Measurements from ENCODE around the gene REEP2. TPM values are rescaled to one million over a fixed set of nuclear protein-coding genes. Genes with fewer than 3 reads are reported as not detected.

The REEP2 gene
- polyA plus RNA-seq, 1 donor from 2014 or later: 146 TPM

DNA sequence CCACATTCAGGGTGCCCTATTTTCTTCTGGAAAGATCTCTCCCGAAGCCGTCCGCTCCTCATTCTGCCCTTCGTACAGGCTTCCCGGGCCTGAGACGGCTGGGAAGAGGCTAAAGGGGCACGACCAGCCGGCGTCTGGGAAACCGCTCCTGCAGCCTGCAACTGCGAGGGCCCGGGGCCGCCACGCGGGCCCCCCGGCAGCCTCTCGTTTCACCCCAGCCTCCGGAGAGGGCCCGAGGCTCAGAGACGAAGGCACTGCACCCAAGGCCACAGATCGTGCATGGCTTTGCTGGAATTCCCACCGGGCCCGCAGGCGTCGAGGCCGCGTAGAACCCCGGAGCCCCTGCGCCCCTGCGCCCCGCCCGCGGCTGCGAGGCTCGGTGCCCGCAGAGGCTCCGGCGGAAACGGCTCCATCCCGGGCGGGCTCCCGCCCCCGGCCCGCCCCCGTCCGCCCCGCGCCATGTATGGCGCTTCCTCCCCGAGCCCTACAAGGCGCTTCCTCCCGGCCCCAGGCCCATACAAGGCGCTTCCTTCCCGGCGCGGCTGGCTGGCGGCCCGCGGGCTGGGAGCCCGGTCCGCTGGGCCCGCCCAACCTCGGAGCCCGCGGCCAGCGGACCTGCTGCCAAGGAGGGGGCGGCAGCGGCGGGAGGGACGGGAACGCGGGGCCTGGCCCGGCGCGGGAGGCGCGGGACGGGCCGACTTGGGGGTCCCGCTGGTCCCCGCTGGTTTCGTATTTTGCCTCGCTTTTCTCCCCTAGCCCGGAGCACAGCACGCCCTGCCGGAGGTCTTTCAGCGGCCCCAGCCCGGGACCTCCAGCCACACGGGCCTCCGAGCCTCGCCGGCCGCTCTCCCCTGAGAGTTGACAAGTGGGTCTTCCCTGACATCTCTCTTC lies 53.1 kb downstream of the REEP2 start:
- Histone ChIP-seq H3F3A (ENCODE audit: insufficient read depth, low read length, poor library complexity, severe bottlenecking) (no peaks in the 10 kb centered on the region), H3K9ac (ENCODE audit: low read length) (peak overlapping the region; percentile 50), H3K9me3 (ENCODE audit: low read length) (no peaks in the 10 kb centered on the region), H3K4me3 (ENCODE audit: low read length) (peak overlapping the region; percentile 55), H3K79me2 (replicated peaks; ENCODE audit: insufficient read depth, low read length) (no peaks in the 10 kb centered on the region), H3K9me2 (ENCODE audit: insufficient read depth, low read length) (no peaks in the 10 kb centered on the region), H3K36me3 (ENCODE audit: insufficient read depth, low read length) (no peaks in the 10 kb centered on the region), H4K20me1 (ENCODE audit: insufficient read depth) (no peaks in the 10 kb centered on the region), H3K4me2 (ENCODE audit: low read length) (no peak overlapping the region), H3K27ac (ENCODE audit: low read length) (no peak overlapping the region), H2AFZ (ENCODE audit: low read depth, low read length) (no peak overlapping the region), H3K27me3 (ENCODE audit: insufficient read depth, low read depth, low read length) (no peaks in the 10 kb centered on the region)
- no peak for TF ChIP-seq POLR2AphosphoS5 (IDR thresholded peaks at IDR 0.05)
- TF ChIP-seq RAD21 (conservative IDR thresholded peaks at IDR 0.05): no peak
- no peak for TF ChIP-seq TAF1 (IDR thresholded peaks at IDR 0.05; ENCODE audit: low read depth)
- TF ChIP-seq, protein P1, sequence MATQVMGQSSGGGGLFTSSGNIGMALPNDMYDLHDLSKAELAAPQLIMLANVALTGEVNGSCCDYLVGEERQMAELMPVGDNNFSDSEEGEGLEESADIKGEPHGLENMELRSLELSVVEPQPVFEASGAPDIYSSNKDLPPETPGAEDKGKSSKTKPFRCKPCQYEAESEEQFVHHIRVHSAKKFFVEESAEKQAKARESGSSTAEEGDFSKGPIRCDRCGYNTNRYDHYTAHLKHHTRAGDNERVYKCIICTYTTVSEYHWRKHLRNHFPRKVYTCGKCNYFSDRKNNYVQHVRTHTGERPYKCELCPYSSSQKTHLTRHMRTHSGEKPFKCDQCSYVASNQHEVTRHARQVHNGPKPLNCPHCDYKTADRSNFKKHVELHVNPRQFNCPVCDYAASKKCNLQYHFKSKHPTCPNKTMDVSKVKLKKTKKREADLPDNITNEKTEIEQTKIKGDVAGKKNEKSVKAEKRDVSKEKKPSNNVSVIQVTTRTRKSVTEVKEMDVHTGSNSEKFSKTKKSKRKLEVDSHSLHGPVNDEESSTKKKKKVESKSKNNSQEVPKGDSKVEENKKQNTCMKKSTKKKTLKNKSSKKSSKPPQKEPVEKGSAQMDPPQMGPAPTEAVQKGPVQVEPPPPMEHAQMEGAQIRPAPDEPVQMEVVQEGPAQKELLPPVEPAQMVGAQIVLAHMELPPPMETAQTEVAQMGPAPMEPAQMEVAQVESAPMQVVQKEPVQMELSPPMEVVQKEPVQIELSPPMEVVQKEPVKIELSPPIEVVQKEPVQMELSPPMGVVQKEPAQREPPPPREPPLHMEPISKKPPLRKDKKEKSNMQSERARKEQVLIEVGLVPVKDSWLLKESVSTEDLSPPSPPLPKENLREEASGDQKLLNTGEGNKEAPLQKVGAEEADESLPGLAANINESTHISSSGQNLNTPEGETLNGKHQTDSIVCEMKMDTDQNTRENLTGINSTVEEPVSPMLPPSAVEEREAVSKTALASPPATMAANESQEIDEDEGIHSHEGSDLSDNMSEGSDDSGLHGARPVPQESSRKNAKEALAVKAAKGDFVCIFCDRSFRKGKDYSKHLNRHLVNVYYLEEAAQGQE (IDR thresholded peaks at IDR 0.05; ENCODE audit: borderline replicate concordance): no peak
- TF ChIP-seq EP300 (conservative IDR thresholded peaks at IDR 0.05; ENCODE audit: poor library complexity, severe bottlenecking): no peak
- TF ChIP-seq, protein P2, sequence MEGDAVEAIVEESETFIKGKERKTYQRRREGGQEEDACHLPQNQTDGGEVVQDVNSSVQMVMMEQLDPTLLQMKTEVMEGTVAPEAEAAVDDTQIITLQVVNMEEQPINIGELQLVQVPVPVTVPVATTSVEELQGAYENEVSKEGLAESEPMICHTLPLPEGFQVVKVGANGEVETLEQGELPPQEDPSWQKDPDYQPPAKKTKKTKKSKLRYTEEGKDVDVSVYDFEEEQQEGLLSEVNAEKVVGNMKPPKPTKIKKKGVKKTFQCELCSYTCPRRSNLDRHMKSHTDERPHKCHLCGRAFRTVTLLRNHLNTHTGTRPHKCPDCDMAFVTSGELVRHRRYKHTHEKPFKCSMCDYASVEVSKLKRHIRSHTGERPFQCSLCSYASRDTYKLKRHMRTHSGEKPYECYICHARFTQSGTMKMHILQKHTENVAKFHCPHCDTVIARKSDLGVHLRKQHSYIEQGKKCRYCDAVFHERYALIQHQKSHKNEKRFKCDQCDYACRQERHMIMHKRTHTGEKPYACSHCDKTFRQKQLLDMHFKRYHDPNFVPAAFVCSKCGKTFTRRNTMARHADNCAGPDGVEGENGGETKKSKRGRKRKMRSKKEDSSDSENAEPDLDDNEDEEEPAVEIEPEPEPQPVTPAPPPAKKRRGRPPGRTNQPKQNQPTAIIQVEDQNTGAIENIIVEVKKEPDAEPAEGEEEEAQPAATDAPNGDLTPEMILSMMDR (IDR thresholded peaks at IDR 0.05; ENCODE audit: poor library complexity, severe bottlenecking): no peak
- no peak for TF ChIP-seq SMC3 (conservative IDR thresholded peaks at IDR 0.05; ENCODE audit: poor library complexity)
- TF ChIP-seq EZH2 (IDR thresholded peaks at IDR 0.05; ENCODE audit: borderline replicate concordance, insufficient read depth, low read length, poor library complexity, severe bottlenecking): no peak
- no peak for TF ChIP-seq MXI1 (conservative IDR thresholded peaks at IDR 0.05; ENCODE audit: poor library complexity, severe bottlenecking)

DNA sequence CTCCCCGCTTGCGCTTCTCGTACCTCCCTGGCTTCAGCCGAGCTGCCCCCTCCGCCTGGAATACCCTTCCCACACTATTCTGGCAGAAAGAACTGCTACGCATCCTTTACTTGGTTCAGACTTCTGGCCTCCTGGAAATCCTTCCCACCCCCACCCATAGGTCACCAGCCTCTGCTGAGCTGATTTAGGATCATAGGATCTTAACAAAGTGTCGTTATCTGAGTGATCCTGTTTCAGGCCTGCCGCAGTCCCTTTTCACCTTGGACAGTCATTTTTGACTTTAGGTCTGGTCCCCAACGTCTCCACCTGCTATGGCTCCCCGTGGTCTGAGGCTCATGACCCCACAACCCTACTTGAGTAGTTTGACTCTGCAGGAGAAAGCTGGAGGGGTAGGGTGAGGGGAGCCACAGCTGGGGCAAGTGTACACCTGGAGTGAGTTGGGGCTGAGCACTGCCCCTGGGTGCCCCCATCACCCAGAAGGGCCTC lies 53.7 kb downstream of the REEP2 start:
- Histone ChIP-seq H2AFZ (ENCODE audit: low read depth, low read length) (no peak overlapping the region), H4K20me1 (ENCODE audit: insufficient read depth) (no peaks in the 10 kb centered on the region), H3K27me3 (ENCODE audit: insufficient read depth, low read depth, low read length) (no peaks in the 10 kb centered on the region), H3K4me2 (ENCODE audit: low read length) (no peak overlapping the region), H3K36me3 (ENCODE audit: insufficient read depth, low read length) (no peaks in the 10 kb centered on the region), H3K4me3 (ENCODE audit: low read length) (peak overlapping the region; percentile 45), H3K79me2 (replicated peaks; ENCODE audit: insufficient read depth, low read length) (no peaks in the 10 kb centered on the region), H3K27ac (ENCODE audit: low read length) (no peak overlapping the region), H3K9me3 (ENCODE audit: low read length) (no peaks in the 10 kb centered on the region), H3K9me2 (ENCODE audit: insufficient read depth, low read length) (no peaks in the 10 kb centered on the region), H3F3A (ENCODE audit: insufficient read depth, low read length, poor library complexity, severe bottlenecking) (no peaks in the 10 kb centered on the region), H3K9ac (ENCODE audit: low read length) (peak overlapping the region; percentile 29)
- no peak for TF ChIP-seq SMC3 (conservative IDR thresholded peaks at IDR 0.05; ENCODE audit: poor library complexity)
- TF ChIP-seq RAD21 (conservative IDR thresholded peaks at IDR 0.05): no peak
- TF ChIP-seq, protein P2 (IDR thresholded peaks at IDR 0.05; ENCODE audit: poor library complexity, severe bottlenecking): no peak
- TF ChIP-seq EZH2 (IDR thresholded peaks at IDR 0.05; ENCODE audit: borderline replicate concordance, insufficient read depth, low read length, poor library complexity, severe bottlenecking): no peak
- no peak for TF ChIP-seq POLR2AphosphoS5 (IDR thresholded peaks at IDR 0.05)
- TF ChIP-seq EP300 (conservative IDR thresholded peaks at IDR 0.05; ENCODE audit: poor library complexity, severe bottlenecking): no peak
- no peak for TF ChIP-seq TAF1 (IDR thresholded peaks at IDR 0.05; ENCODE audit: low read depth)
- TF ChIP-seq, protein P1 (IDR thresholded peaks at IDR 0.05; ENCODE audit: borderline replicate concordance): no peak
- TF ChIP-seq MXI1 (conservative IDR thresholded peaks at IDR 0.05; ENCODE audit: poor library complexity, severe bottlenecking): no peak

Data from neural cell (in vitro differentiated cells).